Measurements from ENCODE around the gene DSG2. TPM values are rescaled to one million over a fixed set of nuclear protein-coding genes. Genes with fewer than 3 reads are reported as not detected.

DSG2 gene
- total RNA-seq, 4 donors from 2014 or later: 1.2 to 6.2 (median 2.9) TPM

GRCh38 chr18:31487246-31488015, 10.5 kb upstream of the DSG2 start:
- 85% methylated on average over 9 of the region's 9 CpGs for WGBS
- no peak overlapping the region for H3K4me3 ChIP-seq

GRCh38 chr18:31489311-31489710, 8.7 kb upstream of the DSG2 start:
- WGBS: 88% methylated on average over 1 of the region's 1 CpG
- Histone ChIP-seq H3K4me3 (no peak overlapping the region), H3K27ac (replicated peaks in 1 of 4) (no peak overlapping the region), H3K36me3 (no peaks in the 10 kb centered on the region), H3K9me3 (no peaks in the 10 kb centered on the region), H3K27me3 (no peaks in the 10 kb centered on the region), H3K4me1 (no peaks in the 10 kb centered on the region)
- intact Hi-C loops (cut with DNase I): no loop called here
- no peak for DNase-seq (ENCODE audit: extremely low spot score)
- TF ChIP-seq POLR2A (IDR thresholded peaks at IDR 0.05; ENCODE audit: low read depth) (no peak), CTCF (IDR thresholded peaks at IDR 0.05) (no peak), EP300 (IDR thresholded peaks at IDR 0.05) (no peak), POLR2AphosphoS5 (IDR thresholded peaks at IDR 0.05) (no peak)

More at GRCh38 chr18:31487246-31488015, 10.5 kb upstream of the DSG2 start:
- no peak overlapping the region for H3K27ac ChIP-seq (replicated peaks in 1 of 4)
- H3K27me3 ChIP-seq: no peaks in the 10 kb centered on the region
- no peak for TF ChIP-seq POLR2A (IDR thresholded peaks at IDR 0.05; ENCODE audit: low read depth)
- no peak for TF ChIP-seq EP300 (IDR thresholded peaks at IDR 0.05)
- TF ChIP-seq POLR2AphosphoS5 (IDR thresholded peaks at IDR 0.05): no peak
- TF ChIP-seq CTCF (IDR thresholded peaks at IDR 0.05): no peak
- no peak for DNase-seq (ENCODE audit: extremely low spot score)
- no peaks in the 10 kb centered on the region for H3K4me1 ChIP-seq
- no peaks in the 10 kb centered on the region for H3K36me3 ChIP-seq
- H3K9me3 ChIP-seq: no peaks in the 10 kb centered on the region
- intact Hi-C loops (cut with DNase I): no loop called here

- DNase-seq (ENCODE audit: extremely low spot score): no peak
- WGBS: 79% methylated on average over 1 of the region's 1 CpG
- H3K9me3 ChIP-seq: no peaks in the 10 kb centered on the region
- no peak overlapping the region for H3K4me3 ChIP-seq
- no peaks in the 10 kb centered on the region for H3K27me3 ChIP-seq
- TF ChIP-seq POLR2AphosphoS5 (IDR thresholded peaks at IDR 0.05): no peak
- no peak for TF ChIP-seq EP300 (IDR thresholded peaks at IDR 0.05)
- no peak for TF ChIP-seq POLR2A (IDR thresholded peaks at IDR 0.05; ENCODE audit: low read depth)
- TF ChIP-seq CTCF (IDR thresholded peaks at IDR 0.05): no peak
- H3K36me3 ChIP-seq: no peaks in the 10 kb centered on the region
- no peaks in the 10 kb centered on the region for H3K4me1 ChIP-seq
- no peak overlapping the region for H3K27ac ChIP-seq (replicated peaks in 1 of 4)
- intact Hi-C loops (cut with DNase I): no loop called here
These were observed 7.6 kb upstream of the DSG2 start for GRCh38 chr18:31490387-31490786.

- intact Hi-C loops (cut with DNase I): no loop called here
- Histone ChIP-seq H3K9me3 (no peaks in the 10 kb centered on the region), H3K4me3 (no peak overlapping the region), H3K27ac (replicated peaks in 1 of 4) (no peak overlapping the region), H3K27me3 (no peaks in the 10 kb centered on the region), H3K4me1 (no peaks in the 10 kb centered on the region), H3K36me3 (no peaks in the 10 kb centered on the region)
- TF ChIP-seq POLR2AphosphoS5 (IDR thresholded peaks at IDR 0.05): no peak
- no peak for TF ChIP-seq CTCF (IDR thresholded peaks at IDR 0.05)
- TF ChIP-seq EP300 (IDR thresholded peaks at IDR 0.05): no peak
- no peak for TF ChIP-seq POLR2A (IDR thresholded peaks at IDR 0.05; ENCODE audit: low read depth)
- no peak for DNase-seq (ENCODE audit: extremely low spot score)
These were observed 7.1 kb upstream of the DSG2 start for GRCh38 chr18:31490833-31491232.

- H3K27me3 ChIP-seq: no peaks in the 10 kb centered on the region
- TF ChIP-seq POLR2A (IDR thresholded peaks at IDR 0.05; ENCODE audit: low read depth) (no peak), POLR2AphosphoS5 (IDR thresholded peaks at IDR 0.05) (no peak), CTCF (IDR thresholded peaks at IDR 0.05) (no peak), EP300 (IDR thresholded peaks at IDR 0.05) (no peak)
- H3K4me3 ChIP-seq: no peak overlapping the region
- no peaks in the 10 kb centered on the region for H3K4me1 ChIP-seq
- H3K36me3 ChIP-seq: no peaks in the 10 kb centered on the region
- no peaks in the 10 kb centered on the region for H3K9me3 ChIP-seq
- intact Hi-C loops (cut with DNase I): no loop called here
- no peak overlapping the region for H3K27ac ChIP-seq (replicated peaks in 1 of 4)
- no peak for DNase-seq (ENCODE audit: extremely low spot score)
These were observed 6.4 kb upstream of the DSG2 start for GRCh38 chr18:31491586-31491985.

Measured in esophagus muscularis mucosa (tissue), 4 donors.